ENCODE results near the gene GRM4.

Gene GRM4

DNA sequence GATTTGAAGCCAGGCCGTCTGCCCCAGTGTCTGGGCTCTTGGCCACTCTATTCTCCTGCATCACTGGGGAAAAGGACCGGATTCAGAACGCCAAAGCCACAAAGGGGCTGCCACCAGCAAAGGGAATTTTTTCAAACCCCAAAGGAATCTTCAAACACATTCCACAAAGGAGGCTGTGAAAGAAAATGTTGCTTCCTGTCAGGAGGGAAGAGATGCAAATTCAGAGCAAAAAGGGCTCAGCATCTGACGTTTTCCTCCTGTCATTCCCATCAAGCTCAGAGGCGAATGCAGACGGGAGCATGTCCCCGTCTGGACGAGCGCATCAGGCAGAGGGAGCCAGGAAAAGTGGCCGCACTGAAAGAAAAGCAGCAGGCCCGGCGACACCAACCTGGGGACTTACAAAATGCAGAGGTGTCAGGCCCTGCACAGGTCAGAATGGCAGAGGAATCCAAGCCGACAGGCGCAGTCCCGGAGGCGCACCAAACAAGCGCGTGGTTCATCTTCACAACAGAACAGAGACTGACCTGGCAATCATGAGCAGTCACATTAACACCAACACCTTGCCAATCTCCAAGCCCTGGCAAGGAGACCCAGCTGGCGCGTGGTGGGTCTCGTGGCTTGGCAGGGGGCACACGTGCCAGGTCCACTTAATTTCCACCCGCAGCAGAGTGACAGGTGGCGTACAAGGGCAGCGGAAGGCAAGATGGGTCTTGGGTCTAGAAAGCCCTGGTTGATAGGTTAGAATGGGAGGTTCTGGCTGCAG is 62.8 kb downstream of the GRM4 start:
- DNase-seq (ENCODE audit: low spot score), result no peak

GRCh38 chr6:34082348-34082747 is 63.5 kb downstream of the GRM4 start:
- DNase-seq (ENCODE audit: low spot score), result no peak

DNA sequence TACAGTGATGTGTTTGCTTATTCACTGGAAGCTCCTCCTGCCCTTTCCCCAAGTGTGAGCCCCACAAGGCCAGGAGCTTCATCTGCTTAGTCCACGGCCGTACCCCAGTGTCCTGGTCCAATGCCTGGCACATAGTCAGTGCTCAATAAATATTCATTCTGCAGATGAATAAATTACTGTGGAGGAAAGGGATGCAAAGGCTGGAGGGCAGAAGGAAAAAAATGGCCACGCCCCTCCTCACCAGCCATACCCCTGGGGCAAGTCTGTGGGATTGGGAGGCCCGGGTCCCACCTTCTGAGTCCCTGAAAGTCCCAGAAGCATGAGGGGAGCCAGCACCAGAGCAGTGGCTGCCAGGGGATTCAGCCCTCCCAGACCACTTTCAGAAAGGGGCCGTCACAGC is 65.5 kb downstream of the GRM4 start:
- no peak for DNase-seq (ENCODE audit: low spot score)

GRCh38 chr6:34079899-34080298 is 66.0 kb downstream of the GRM4 start:
- no peak for DNase-seq (ENCODE audit: low spot score)

DNA sequence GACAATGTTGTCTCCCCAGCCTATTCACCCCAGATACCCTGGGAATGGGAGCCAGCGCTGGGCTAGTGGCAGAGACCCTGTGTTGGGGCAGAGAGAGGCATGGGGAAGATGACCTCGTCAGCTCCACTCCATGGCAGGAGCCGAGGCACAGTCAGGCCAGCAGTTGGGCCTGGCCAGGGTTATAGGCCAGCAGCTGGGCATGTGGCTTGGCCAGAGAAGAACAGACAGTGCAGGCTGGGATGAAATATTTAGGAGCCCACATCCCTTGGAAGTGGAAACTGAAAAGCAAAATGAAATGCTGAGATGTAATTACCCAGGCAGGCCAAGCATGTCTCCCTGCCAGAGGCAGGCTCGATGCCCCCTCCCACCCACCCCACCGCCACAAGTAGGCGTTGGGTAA is 70.0 kb downstream of the GRM4 start:
- no peak for DNase-seq (ENCODE audit: low spot score)

DNA sequence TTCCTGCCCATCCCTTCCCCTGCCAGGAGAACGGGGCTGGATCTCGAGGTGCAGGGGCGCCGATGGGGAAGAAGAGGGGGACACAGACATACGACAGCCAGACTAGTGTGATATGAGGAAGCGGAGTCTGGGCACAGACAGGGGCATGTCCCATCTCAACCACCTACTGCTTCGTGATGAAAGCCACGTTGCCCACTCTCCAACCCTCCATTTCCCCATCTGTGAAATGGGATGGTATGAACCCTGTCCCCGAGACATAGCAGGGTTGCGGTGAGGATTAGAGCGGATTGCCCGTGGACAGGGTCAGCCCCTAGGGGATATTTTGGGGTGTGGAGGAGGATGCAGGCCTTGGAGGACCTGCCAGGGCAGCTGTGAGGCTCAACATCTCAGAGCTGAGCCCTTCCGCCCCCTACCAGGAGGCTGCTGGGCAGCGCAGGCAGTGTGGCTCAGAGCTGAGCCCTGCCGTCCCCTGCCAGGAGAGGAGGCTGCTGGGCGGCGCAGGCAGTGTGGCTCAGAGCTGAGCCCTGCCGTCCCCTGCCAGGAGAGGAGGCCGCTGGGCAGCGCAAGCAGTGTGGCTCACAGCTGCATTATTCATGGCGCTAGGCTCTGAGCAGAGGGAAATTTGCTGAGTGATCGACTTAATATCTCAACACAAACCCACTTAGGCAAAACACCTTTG is 71.7 kb downstream of the GRM4 start:
- DNase-seq (ENCODE audit: low spot score), result no peak

- DNase-seq (ENCODE audit: low spot score), result no peak
These were observed 72.3 kb downstream of the GRM4 start for GRCh38 chr6:34073540-34073939.

- no peak for DNase-seq (ENCODE audit: low spot score)
These were observed 73.2 kb downstream of the GRM4 start for GRCh38 chr6:34072727-34073126.

DNA sequence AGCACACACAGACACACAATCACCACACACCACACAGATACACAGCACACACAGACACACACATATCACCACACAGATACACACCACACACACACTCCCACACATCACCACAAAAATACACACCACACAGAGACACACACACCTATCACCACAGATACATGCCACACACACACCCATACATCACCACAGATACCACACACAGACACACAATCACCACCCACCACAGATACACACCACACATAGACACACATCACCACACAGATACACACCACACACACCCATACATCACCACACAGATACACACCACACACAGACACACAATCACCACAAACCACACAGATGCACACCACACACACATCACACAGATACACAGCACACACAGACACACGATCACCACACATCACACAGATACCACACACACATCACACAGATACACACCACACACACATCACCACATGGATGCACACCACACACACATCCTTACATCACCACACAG is 74.0 kb downstream of the GRM4 start:
- DNase-seq (ENCODE audit: low spot score), result no peak

DNA sequence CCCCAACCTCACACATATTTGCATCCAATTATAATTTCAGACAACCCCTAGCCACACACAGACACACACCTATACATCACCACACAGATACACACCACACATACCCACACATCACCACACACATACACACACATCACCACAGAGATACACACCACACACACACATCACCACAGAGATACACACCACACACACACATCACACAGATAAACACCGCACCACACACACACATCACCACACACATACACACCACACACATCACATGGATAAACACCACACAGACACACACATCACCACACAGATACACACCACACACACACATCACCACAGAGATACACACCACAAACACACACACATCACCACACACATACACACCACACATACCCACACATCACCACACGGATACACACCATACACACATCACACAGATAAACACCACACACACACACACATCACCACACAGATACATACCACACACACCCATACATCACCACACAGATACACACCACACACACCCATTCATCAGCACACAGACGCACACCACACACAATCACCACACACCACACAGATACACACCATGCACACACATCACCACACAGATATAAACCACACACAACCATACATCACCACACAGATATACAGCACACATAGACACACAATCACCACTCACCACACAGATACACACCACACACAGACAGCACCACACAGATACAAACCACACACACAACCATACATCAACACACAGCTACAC is 74.6 kb downstream of the GRM4 start:
- DNase-seq (ENCODE audit: low spot score), result no peak

GRCh38 chr6:34070315-34071135 is 75.4 kb downstream of the GRM4 start:
- DNase-seq (ENCODE audit: low spot score), result no peak

- DNase-seq (ENCODE audit: low spot score), result no peak
These were observed 77.3 kb downstream of the GRM4 start for GRCh38 chr6:34068462-34069044.

DNA sequence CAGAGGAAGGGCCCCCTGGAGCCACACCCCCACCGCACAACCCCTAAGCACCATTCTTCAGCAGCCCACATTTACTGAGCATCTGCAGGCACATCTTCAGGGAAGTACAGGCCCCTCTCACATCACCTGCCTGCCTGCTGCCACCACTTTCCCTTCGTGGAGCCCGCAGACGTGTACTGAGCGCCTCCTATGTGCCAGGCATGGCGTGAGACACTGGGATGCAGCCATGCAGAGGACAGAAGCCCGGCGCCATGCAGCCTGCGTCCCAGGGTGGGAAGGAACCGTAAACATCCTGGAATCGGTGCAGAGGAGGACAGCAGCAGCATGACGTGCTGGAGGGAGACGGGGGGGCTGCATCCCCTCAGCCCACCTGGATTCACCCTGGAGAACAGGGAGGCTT is 78.1 kb downstream of the GRM4 start:
- DNase-seq (ENCODE audit: low spot score), result no peak

DNA sequence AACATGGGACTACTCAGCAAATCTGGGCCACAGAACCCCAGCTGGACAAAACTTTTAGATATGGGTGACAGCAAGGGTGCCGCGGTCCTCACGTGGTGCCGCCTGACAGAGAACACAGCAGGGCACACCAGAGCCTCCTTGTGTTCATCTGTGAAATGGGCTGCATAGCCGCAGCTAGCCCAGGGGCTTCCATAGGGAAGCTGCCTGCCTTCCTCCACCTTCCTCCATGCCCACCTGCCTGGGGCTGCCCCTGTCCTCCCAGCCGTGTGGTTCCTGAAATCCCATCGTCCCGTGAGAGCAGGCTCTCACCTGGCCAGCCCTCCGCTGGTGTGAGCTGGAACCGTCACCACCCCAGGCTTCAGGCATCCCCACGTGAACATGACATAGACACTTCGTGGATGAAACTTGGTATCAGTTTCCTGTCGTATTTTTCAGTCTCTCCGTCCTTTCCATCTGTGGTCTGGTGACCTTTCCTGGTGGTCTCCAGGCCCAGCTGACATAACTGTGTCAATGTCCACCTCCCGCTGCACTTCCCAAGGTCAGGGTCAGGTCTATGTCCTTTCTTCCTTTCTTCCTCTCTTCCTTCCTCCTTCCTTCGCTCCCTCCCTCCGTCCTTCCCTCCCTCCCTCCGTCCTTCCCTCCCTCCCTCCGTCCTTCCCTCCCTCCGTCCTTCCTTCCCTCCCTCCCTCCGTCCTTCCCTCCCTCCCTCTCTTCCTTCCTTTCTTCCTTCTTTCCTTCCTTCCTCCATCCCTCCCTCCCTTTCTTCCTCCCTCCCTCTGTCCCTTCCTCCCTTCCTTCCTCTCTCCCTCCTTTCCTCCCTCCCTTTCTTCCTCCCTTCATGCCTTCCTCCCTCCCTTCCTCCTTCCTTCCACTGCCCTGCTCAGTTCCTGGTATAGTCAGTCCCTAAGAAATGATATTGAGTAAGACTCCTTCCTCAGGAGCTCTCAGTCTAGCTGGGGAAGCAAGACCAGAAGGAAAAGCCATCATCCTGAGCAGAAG is 78.8 kb downstream of the GRM4 start:
- DNase-seq (ENCODE audit: low spot score), result no peak

GRCh38 chr6:34066218-34066571 is 79.7 kb downstream of the GRM4 start:
- DNase-seq (ENCODE audit: low spot score), result no peak

GRCh38 chr6:34065466-34066217 is 80.2 kb downstream of the GRM4 start:
- DNase-seq (ENCODE audit: low spot score), result no peak

- DNase-seq (ENCODE audit: low spot score), result no peak
These were observed 81.2 kb downstream of the GRM4 start for GRCh38 chr6:34064675-34065074.

DNA sequence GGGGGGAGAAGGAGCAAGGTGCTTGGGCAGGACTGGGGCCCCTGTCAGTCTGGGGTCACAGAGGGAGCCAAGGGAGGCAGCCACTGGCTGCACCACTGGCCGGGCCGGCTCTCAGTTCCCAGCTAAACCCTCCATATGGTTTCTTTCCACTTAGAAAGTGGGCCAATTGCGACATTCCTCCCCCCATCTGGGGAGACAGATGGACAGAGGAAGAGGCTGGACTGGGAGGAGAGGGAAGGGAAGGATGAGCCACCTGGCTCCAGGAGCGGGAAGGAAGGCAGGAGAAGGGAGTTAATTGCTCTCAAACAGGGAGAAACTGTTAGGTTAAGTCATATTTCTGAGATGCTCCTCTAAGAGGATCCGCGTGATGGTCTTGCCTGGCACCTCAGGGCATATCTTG is 82.2 kb downstream of the GRM4 start:
- no peak for DNase-seq (ENCODE audit: low spot score)

- DNase-seq (ENCODE audit: low spot score), result no peak
These were observed 83.1 kb downstream of the GRM4 start for GRCh38 chr6:34062815-34063214.

GRCh38 chr6:34062156-34062555 is 83.7 kb downstream of the GRM4 start:
- DNase-seq (ENCODE audit: low spot score), result no peak

All from CD4-positive, alpha-beta T cell treated with Interleukin-6 at 100 ng/mL for 8 hours (primary cell).